Mesenchymal stem cell (in vitro differentiated cells and primary cell): ENCODE measurements around the gene REG1A.

Experiments used
- DNase-seq: peaks from one replicate; pipeline ENCODE4 v3.0.0-alpha.2; 2013
- H2AFZ ChIP-seq: one replicate; pipeline ENCODE4 v1.6.1; 2013; ENCODE audit warnings: low read depth, mild to moderate bottlenecking, control low read depth, inconsistent platforms, low read length, moderate library complexity
- H2AK5ac ChIP-seq: 2 replicates; pipeline ENCODE4 v1.6.1; 2013; ENCODE audit warnings: low read length, moderate library complexity, mild to moderate bottlenecking, inconsistent platforms; ENCODE audit not compliant: severe bottlenecking
- H2BK120ac ChIP-seq: one replicate; pipeline ENCODE4 v1.6.1; 2013; ENCODE audit warnings: low read depth, mild to moderate bottlenecking, inconsistent platforms, low read length, moderate library complexity
- H2BK12ac ChIP-seq, 2 experiments: one replicate each; pipeline ENCODE4 v1.6.1; 2013; ENCODE audit warnings: inconsistent platforms in 2 of 2, low read length in 2 of 2, mild to moderate bottlenecking in 2 of 2, moderate library complexity in 2 of 2, control low read depth in 1 of 2
- H2BK15ac ChIP-seq: one replicate; pipeline ENCODE4 v1.6.1; 2013; ENCODE audit warnings: mild to moderate bottlenecking, low read depth, inconsistent platforms; ENCODE audit not compliant: poor library complexity, severe bottlenecking
- H2BK5ac ChIP-seq: 2 replicates; pipeline ENCODE4 v1.6.1; 2013; ENCODE audit warnings: low read depth, mild to moderate bottlenecking, low read length, control low read depth, inconsistent platforms; ENCODE audit not compliant: poor library complexity, severe bottlenecking
- H3K14ac ChIP-seq, 2 experiments: one replicate each; pipeline ENCODE4 v1.6.1; 2013; ENCODE audit warnings: inconsistent platforms in 2 of 2, low read length in 2 of 2, control low read depth in 1 of 2, mild to moderate bottlenecking in 1 of 2, moderate library complexity in 1 of 2
- H3K18ac ChIP-seq, 2 experiments: one replicate each; pipeline ENCODE4 v1.6.1; 2013; ENCODE audit warnings: inconsistent platforms in 2 of 2, low read length in 2 of 2, control low read depth in 1 of 2, low read depth in 1 of 2, mild to moderate bottlenecking in 1 of 2
- H3K23ac ChIP-seq, 2 experiments: one replicate each; pipeline ENCODE4 v1.6.1; 2013; ENCODE audit warnings: inconsistent platforms in 2 of 2, low read length in 2 of 2, mild to moderate bottlenecking in 2 of 2, moderate library complexity in 2 of 2, control low read depth in 1 of 2
- H3K27ac ChIP-seq: 2 replicates; pipeline ENCODE4 v1.5.1; 2013; ENCODE audit warnings: mild to moderate bottlenecking, moderate library complexity, low read length, control low read depth, inconsistent platforms; ENCODE audit not compliant: poor library complexity, severe bottlenecking
- H3K27me3 ChIP-seq, 2 experiments: 2 replicates each; pipeline versions ENCODE4 v1.6.1 to v1.7.0; 2013; ENCODE audit warnings: low read length in 2 of 2, mild to moderate bottlenecking in 2 of 2, moderate library complexity in 2 of 2, control low read depth in 1 of 2, inconsistent platforms in 1 of 2; ENCODE audit not compliant: control insufficient read depth in 1 of 2, insufficient read depth in 1 of 2
- H3K36me3 ChIP-seq, 2 experiments: 2 replicates each; pipeline versions ENCODE4 v1.6.1 to v1.7.0; 2013; ENCODE audit warnings: low read length in 2 of 2, control low read depth in 1 of 2, inconsistent platforms in 1 of 2, low read depth in 1 of 2, mild to moderate bottlenecking in 1 of 2; ENCODE audit not compliant: insufficient read depth in 2 of 2, control insufficient read depth in 1 of 2
- H3K4ac ChIP-seq, 2 experiments: one replicate each; pipeline ENCODE4 v1.6.1; 2013; ENCODE audit warnings: inconsistent platforms in 2 of 2, low read length in 2 of 2, mild to moderate bottlenecking in 2 of 2, moderate library complexity in 2 of 2, control low read depth in 1 of 2, low read depth in 1 of 2
- H3K4me1 ChIP-seq: 2 replicates; pipeline ENCODE4 v1.6.1; 2013; ENCODE audit warnings: low read depth, low read length, control low read depth; ENCODE audit not compliant: control insufficient read depth, insufficient read depth
- H3K4me2 ChIP-seq: 2 replicates; pipeline ENCODE4 v1.6.1; 2013; ENCODE audit warnings: low read length, mild to moderate bottlenecking, inconsistent platforms; ENCODE audit not compliant: poor library complexity, severe bottlenecking
- H3K4me3 ChIP-seq, 2 experiments: 2 replicates each; pipeline versions ENCODE4 v1.5.1 to v1.7.0; 2013; ENCODE audit warnings: low read length in 2 of 2, mild to moderate bottlenecking in 2 of 2, control low read depth in 1 of 2, low read depth in 1 of 2; ENCODE audit not compliant: insufficient read depth in 1 of 2
- H3K79me1 ChIP-seq: replicated peaks from 2 replicates; pipeline ENCODE4 v1.6.1; 2013; ENCODE audit warnings: mild to moderate bottlenecking, control low read depth, low read length, inconsistent platforms; ENCODE audit not compliant: poor library complexity, severe bottlenecking
- H3K9ac ChIP-seq: 2 replicates; pipeline ENCODE4 v1.7.0; 2013; ENCODE audit warnings: mild to moderate bottlenecking, low read length, moderate library complexity
- H3K9me3 ChIP-seq: 2 replicates; pipeline ENCODE4 v1.7.0; 2013; ENCODE audit warnings: mild to moderate bottlenecking, low read length; ENCODE audit not compliant: control insufficient read depth
- H4K8ac ChIP-seq: one replicate; pipeline ENCODE4 v1.6.1; 2013; ENCODE audit warnings: inconsistent platforms, mild to moderate bottlenecking, low read length, moderate library complexity
- H4K91ac ChIP-seq: one replicate; pipeline ENCODE4 v1.6.1; 2013; ENCODE audit warnings: mild to moderate bottlenecking, low read length, inconsistent platforms
- WGBS: methylation state at CpG from one replicate; pipeline ENCODE4 v1.1.7; 2013; ENCODE audit warnings: mixed read lengths; 5-methylcytosine and 5-hydroxymethylcytosine counted together

Gene REG1A

DNA sequence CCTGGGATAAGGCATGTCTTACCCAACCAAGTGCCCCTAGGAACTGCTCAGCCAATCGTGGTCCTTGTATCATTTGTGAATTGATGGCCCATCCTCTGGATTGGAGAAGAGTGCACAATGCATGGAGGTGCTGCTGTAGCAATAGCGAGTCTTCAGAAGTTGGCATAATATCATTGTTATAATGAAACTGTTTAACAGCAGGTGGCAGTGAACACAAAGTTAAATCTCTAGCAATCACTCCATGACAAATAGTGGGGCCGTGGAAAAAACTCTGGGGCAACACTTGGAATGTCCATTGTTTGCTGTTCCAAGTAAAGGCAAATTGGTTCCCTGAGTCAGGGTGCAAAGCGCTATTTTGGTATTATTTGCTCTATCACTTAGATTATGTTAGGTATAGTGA, 11.4 kb downstream of the REG1A start:
- 69% methylated on average over 4 of the region's 4 CpGs for WGBS
- no peak for DNase-seq
- H2BK120ac ChIP-seq = no peak overlapping the region
- no peaks in the 10 kb centered on the region for H3K36me3 ChIP-seq
- H2BK5ac ChIP-seq = no peak overlapping the region
- no peaks in the 10 kb centered on the region for H3K4me1 ChIP-seq
- no peak overlapping the region for H3K4me3 ChIP-seq
- H4K91ac ChIP-seq = no peak overlapping the region
- no peak overlapping the region for H3K18ac ChIP-seq
- no peak overlapping the region for H3K23ac ChIP-seq
- no peak overlapping the region for H3K9ac ChIP-seq
- H2BK12ac ChIP-seq = no peak overlapping the region
- H3K27me3 ChIP-seq = no peaks in the 10 kb centered on the region
- H3K4ac ChIP-seq = no peak overlapping the region
- H2AK5ac ChIP-seq = no peak overlapping the region
- H3K4me2 ChIP-seq = no peak overlapping the region
- H3K79me1 ChIP-seq = no peaks in the 10 kb centered on the region
- H3K9me3 ChIP-seq = no peaks in the 10 kb centered on the region
- H3K27ac ChIP-seq = no peak overlapping the region
- H2BK15ac ChIP-seq = no peak overlapping the region
- H3K14ac ChIP-seq = no peak overlapping the region
- no peak overlapping the region for H4K8ac ChIP-seq
- H2AFZ ChIP-seq = no peak overlapping the region

DNA sequence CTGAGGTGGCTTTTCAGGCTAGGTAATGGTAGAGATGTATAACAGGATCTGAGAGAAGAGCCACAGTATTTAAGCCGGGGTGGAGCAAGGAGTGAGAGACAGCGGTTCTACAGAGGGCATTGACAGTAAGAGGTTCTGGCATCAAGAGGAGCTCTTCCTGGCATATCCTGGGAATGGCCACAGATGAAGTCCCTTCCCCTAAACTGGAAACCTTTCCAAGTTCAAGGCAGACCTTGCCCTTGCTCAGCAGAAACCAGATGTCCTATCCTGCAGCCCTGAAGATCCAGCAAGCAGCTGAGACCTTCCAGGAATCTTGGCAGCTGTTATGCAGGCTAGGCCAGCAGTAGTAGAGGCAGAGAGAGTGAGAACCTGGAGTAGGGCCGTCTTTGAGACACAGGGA, 18.1 kb downstream of the REG1A start:
- no peak overlapping the region for H3K4me2 ChIP-seq
- no peak overlapping the region for H4K8ac ChIP-seq
- no peak overlapping the region for H3K9ac ChIP-seq
- no peak overlapping the region for H3K27ac ChIP-seq
- H3K23ac ChIP-seq = no peak overlapping the region
- H3K36me3 ChIP-seq = no peaks in the 10 kb centered on the region
- H3K4ac ChIP-seq = no peak overlapping the region
- H4K91ac ChIP-seq = no peak overlapping the region
- H2AFZ ChIP-seq = no peak overlapping the region
- no peak overlapping the region for H3K4me3 ChIP-seq
- no peak overlapping the region for H2AK5ac ChIP-seq
- H3K18ac ChIP-seq = no peak overlapping the region
- no peak overlapping the region for H2BK120ac ChIP-seq
- H2BK5ac ChIP-seq = no peak overlapping the region
- no peaks in the 10 kb centered on the region for H3K9me3 ChIP-seq
- no peak overlapping the region for H2BK12ac ChIP-seq
- no peaks in the 10 kb centered on the region for H3K27me3 ChIP-seq
- DNase-seq = no peak
- 77% methylated on average over 2 of the region's 3 CpGs for WGBS
- H3K14ac ChIP-seq = no peak overlapping the region
- no peaks in the 10 kb centered on the region for H3K4me1 ChIP-seq
- H2BK15ac ChIP-seq = no peak overlapping the region
- no peaks in the 10 kb centered on the region for H3K79me1 ChIP-seq

DNA sequence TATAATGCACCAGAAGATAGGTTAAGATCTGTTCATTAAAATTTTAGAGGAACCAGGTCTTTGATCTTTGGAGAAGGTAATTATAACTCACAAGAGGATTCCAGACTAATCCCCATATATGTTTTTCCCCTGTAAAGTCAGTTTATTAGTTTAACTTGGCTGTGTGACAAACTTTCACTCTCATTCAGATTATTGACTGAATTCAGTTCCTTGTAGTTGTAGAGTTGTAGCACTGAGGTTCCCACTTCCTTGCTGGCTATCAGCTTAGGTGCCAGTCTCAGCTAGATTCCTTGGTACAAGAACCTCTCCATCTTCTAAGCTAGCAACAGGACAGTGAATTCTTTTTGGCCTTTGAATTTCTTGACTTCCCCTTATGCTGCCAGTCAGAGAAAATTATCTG, 19.1 kb downstream of the REG1A start:
- Histone ChIP-seq H3K36me3 (no peaks in the 10 kb centered on the region), H4K8ac (no peak overlapping the region), H2BK5ac (no peak overlapping the region), H2BK15ac (no peak overlapping the region), H2AFZ (no peak overlapping the region), H3K9ac (no peak overlapping the region), H2BK12ac (no peak overlapping the region), H3K9me3 (no peaks in the 10 kb centered on the region), H3K4ac (no peak overlapping the region), H3K4me3 (no peak overlapping the region), H2BK120ac (no peak overlapping the region), H3K18ac (no peak overlapping the region), H3K4me2 (no peak overlapping the region), H3K27ac (no peak overlapping the region), H3K23ac (no peak overlapping the region), H3K14ac (no peak overlapping the region), H3K27me3 (no peaks in the 10 kb centered on the region), H4K91ac (no peak overlapping the region), H2AK5ac (no peak overlapping the region), H3K4me1 (no peaks in the 10 kb centered on the region), H3K79me1 (no peaks in the 10 kb centered on the region)
- DNase-seq = no peak

DNA sequence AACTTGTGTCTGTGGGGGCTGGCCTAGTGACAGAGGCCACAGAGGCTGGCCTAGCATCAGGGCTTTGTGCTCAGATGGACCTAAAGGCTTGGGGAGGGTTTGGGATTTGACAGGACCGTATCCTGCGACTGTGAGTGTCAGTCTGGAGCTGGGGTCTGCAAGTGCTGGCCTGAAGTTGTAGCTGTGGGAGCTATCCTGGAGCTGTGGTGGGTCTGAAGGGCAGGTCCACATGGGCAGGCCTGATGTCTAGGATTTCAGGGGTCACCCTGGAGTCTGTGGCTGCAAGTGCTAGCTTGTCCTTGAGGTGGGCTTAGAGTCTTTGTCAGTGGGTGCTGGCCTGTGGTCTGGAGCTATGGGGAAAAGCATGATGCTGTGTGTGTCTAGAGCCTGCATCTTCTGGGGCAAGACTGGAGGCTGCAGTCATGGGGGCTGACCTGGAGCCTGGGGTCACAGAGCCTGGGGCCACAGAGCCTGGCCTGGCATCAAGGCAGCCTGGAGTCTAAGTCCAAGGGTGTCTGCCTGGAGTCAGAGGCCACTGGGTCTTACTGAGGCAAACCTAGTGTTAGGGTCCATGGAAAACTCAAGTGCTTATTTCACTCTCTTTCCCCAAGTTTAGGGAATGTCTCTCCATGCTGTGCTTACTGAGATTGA, 35.7 kb downstream of the REG1A start:
- no peak overlapping the region for H3K4ac ChIP-seq
- WGBS = 63% methylated on average over 2 of the region's 2 CpGs
- no peak overlapping the region for H2AK5ac ChIP-seq
- H2AFZ ChIP-seq = no peak overlapping the region
- no peaks in the 10 kb centered on the region for H3K4me1 ChIP-seq
- H3K23ac ChIP-seq = no peak overlapping the region
- H2BK15ac ChIP-seq = no peak overlapping the region
- no peak overlapping the region for H4K91ac ChIP-seq
- no peak overlapping the region for H3K14ac ChIP-seq
- H3K27me3 ChIP-seq = no peaks in the 10 kb centered on the region
- no peak overlapping the region for H4K8ac ChIP-seq
- no peak overlapping the region for H3K4me3 ChIP-seq
- no peaks in the 10 kb centered on the region for H3K36me3 ChIP-seq
- no peak overlapping the region for H2BK120ac ChIP-seq
- no peak overlapping the region for H3K9ac ChIP-seq
- H3K4me2 ChIP-seq = no peak overlapping the region
- H3K9me3 ChIP-seq = peaks cover 2% of the 10 kb centered on the region
- no peak overlapping the region for H3K18ac ChIP-seq
- no peak for DNase-seq
- no peak overlapping the region for H2BK5ac ChIP-seq
- no peaks in the 10 kb centered on the region for H3K79me1 ChIP-seq
- H3K27ac ChIP-seq = no peak overlapping the region
- H2BK12ac ChIP-seq = no peak overlapping the region
